HCEC 1CT (cell line): ENCODE results near the gene CTH.
A peak's percentile ranks its signal among the peaks of the same experiment; 100 is the strongest.
"Not testable (repeated sequence)": the region's sequence is repeated elsewhere in the genome, so short reads cannot be mapped to it uniquely, and the experiment has no call there.

Source experiments
- DNase-seq: peaks from one replicate; pipeline ENCODE4 v3.0.0-alpha.2; 2017

CTH gene

DNA sequence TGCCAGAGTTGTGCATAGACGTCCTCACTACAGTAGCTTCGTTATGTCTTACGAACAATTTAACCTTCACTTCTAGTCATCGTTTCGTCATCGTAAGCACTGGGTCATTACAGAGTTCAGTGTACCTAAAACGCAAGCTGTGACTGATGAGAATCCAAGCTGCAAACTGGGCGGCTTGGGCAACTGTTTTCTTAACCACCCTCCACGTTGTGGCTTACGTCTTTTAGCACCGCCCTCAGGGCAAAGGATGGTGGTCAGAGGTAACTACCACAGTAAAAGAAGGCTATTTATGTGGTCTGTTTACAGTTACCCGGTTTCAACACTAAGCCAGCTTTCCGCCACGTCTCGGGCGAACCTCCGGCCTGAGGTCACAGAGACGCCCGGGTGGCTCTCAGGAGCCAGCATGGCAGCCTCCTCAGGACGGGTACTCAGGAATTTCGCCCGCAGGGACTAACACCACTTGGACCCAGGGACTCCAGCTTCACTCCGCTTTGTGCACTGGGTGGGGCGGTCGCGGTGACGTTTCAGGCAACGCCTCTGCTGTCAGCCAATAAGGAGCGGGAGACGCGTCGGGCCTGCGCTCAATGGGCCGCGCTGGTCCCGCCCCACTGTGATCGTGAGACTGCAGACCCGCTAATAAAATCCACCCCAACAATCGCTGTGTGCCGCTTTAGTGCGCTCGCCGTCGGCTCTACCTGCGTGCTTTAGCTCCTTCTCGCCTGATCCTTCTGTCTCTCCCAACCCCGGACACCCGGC lies at the start of gene CTH:
Gene CTH (plus strand): TSS at position 665 of the 756 bp plus-strand sequence. CDS start 148 bp downstream, outside the sequence.
- DNase-seq = peak; percentile 98

DNA sequence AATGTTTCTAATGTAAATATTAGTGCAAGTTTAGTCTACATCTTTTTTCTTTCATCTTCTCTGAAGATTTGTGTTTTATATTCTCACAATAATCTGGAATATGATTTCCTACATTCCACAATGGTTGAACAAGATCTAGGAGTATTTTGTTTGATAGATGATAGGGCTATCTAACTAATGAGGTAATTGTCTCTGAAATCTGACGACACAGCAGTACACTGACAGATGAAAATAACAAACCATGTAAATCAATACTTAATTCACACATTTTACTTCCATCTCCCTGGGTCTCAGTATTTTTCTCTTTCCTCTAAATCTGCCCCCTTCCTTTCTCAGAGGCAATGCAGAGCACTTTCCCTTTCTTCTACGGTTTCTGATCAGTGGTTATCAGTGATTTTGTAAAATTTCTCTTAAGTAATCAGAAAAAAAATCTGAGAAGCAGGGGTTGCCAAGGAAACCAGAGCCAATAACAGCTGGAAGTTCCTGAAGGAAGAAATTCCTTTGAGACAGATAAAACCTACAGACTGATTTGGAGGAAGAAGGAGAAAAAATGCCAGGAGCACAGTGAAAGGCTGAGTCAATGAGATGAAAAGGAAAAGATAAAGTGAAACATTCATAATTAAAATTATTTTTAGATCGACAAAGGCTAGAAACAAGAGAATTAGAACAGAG lies 49.2 kb upstream of the CTH start:
- DNase-seq = no peak

DNA sequence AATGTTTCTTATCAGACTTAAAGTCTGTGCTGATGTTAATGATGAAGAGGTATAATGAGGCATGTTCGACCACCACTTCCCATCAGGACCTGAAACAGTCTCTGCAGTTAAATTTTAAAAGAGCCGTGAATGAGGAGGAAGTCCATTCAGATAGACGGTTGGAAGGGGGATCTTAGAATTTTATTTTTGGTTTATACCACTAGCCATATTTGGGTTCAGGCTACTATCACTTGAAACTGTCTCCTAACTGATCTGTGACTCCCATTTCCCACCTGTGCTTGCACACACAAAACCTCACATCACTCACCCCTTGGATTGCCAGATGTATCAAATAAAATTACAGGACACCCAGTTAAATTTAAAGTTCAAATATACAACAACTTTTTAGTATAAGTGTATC lies 46.6 kb upstream of the CTH start:
- no peak for DNase-seq

DNA sequence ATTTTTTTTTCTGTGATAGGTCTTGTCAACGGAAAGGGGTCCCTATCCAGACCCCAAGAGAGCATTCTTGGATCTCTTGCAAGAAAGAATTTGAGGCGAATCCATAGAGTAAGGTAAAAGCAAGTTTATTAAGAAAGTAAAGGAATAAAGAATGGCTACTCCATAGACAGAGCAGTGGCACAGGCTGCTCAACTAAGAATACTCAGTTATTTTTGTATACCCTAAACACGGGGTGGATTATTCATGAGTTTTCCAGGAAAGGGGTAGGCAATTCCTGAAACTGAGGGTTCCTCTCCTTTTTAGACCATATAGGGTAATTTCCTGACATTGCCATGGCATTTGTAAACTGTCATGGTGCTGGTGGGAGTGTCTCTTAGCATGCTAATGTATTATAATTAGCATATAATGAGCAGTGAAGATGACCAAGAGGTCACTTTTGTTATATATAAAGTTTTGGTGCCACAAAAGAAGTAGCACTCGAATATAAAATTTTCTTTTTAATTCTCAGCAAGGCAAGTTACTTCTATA lies 44.6 kb upstream of the CTH start:
- DNase-seq = not testable (repeated sequence)

DNA sequence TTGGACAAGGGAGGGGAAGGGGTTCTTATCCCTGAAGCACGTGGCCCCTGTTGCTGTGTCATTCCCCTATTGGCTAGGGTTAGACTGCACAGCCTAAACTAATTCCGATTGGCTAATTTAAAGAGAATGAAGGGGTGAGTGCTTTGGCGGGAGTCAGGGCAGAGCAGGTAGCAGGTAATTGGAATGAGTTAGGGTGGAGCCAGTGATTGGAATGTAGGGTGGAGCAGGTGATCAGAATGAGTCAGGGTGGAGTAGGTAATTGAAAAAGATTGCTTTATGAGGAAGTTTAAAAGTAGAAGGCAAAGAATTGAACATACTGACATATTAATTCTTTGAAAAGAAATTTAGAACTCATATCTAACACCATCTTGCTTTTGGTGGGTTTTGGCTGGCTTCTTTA lies 44.1 kb upstream of the CTH start:
- not testable (repeated sequence) for DNase-seq

DNA sequence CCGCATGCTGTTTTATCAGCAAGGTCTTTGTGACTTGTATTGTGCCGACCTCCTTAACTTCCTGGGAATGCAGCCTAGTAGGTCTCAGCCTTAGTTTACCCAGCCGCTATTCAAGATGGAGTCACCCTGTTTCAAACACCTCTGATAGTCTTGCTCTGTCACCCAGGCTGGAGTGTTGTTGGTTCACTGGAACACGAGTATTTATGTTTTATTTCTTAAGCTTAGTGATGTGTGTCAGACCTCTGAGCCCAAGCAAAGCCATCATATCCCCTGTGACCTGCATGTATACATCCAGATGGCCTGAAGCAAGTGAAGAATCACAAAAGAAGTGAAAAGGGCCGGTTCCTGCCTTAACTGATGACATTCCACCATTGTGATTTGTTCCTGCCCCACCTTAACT lies 43.7 kb upstream of the CTH start:
- DNase-seq = not testable (repeated sequence)

DNA sequence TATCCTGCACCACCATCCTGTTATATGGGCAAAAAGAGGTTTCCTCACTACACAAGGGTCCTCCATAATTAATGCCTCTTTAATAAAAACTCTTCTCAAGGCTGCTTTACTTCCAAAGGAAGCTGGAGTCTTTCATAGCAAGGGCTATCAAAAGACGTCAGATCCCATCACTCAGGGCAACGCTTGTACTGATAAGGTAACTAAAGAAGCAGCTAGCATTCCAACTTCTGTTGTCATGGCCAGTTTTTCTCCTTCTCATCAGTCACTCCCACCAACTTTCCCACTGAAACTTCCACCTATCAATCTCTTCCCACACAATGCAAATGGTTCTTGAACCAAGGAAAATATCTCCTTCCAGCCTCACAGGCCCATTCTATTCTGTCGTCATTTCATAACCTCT lies 39.5 kb upstream of the CTH start:
- DNase-seq = not testable (repeated sequence)

DNA sequence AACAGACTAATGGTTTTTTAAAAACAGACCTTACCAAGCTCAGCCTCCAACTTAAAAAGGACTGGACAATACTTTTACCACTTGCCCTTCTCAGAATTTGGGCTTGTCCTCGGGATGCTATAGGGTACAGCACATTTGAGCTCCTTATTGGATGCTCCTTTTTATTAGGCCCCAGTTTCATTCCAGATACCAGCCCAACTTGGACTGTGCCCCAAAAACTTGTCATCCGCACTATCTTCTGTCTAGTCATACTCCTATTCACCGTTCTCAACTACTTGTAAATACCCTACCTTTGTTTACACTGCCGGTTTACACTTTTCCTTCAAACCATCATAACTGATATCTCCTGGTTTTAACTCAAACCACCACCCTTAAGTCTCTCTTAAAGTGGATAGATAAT lies 38.6 kb upstream of the CTH start:
- no peak for DNase-seq

DNA sequence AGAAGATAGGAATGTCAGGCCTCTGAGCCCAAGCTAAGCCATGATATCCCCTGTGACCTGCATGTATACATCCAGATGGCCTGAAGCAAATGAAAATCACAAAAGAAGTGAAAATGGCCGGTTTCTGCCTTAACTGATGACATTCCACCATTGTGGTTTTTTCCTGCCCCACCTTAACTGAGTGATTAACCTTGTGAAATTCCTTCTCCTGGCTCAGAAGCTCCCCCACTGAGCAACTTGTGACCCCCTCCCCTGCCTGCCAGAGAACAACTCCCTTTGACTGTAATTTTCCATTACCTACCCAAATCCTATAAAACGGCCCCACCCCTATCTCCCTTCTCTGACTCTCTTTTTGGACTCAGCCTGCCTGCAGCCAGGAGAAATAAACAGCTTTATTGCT lies 37.5 kb upstream of the CTH start:
- not testable (repeated sequence) for DNase-seq

DNA sequence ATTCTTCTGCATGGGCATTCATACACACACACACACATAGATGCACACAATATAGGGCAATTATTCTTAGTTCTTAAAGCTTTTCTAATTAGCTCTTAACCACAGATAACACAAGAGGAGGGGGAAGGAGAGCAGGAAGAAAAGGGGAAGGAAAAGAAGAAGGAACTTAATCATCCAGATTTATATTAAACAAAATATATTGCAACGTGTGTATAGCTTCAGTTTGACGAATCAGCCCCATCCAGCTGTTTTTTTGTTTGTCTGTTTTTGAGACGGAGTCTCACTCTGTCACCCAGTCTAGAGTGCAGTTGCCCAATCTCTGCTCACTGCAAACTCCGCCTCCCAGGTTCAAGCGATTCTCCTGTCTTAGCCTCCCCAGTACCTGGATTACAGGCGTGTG lies 34.9 kb upstream of the CTH start:
- DNase-seq = no peak

DNA sequence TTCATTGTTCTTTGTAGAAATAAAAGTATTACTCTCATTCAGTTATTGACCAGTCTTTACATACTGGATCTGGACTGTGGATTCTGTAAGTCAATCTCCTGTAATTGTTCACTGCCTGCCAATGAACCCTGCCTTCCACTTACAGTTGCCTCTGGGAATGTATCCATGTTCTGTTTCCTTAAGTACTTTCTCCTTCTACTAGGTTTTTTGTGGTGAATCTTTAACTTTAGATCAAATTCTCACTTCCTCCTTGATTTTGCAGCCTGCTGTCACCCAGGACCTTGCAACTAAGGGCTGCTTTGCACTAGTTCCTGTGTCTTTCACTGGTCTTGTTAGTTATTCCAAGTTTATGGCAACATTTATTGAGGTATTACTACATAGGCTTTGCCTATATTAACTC lies 28.4 kb upstream of the CTH start:
- DNase-seq = no peak

DNA sequence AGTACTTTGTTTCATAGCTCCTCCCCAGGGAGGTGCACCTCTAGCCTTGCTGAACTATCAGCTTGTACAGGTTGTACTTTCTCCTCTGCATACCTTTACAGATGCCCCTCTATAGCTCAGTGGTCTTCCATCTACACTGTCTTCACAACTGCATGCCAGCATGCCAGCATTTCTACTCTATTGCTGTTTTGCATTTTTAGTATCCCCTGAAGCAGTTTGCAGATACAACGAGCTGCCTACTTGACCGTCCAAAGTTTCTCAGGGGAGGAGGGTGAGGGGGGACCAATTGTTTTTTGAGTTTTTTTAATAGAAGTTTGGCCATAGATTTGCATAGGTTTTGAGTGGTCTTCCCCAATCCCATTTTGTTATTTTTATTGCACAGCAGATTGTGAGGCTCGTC lies 27.6 kb upstream of the CTH start:
- DNase-seq = no peak

DNA sequence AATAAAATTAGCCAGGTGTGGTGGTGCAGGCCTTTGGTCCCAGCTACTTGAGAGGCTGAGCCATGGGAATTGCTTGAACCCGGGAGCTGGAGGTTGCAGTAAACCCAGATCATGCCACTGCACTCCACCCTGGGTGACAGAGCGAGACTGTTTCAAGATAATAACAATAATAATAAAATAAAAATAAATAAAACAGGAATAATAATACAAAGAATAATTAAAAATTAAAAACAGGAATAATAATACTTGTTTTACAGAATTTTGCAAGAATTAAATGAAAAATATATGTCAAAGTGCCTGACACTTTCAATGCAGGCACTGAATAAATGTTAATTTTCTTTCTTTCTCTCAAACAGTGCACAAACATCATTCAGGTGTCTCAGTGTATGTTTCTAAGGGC lies 26.5 kb upstream of the CTH start:
- DNase-seq = no peak

DNA sequence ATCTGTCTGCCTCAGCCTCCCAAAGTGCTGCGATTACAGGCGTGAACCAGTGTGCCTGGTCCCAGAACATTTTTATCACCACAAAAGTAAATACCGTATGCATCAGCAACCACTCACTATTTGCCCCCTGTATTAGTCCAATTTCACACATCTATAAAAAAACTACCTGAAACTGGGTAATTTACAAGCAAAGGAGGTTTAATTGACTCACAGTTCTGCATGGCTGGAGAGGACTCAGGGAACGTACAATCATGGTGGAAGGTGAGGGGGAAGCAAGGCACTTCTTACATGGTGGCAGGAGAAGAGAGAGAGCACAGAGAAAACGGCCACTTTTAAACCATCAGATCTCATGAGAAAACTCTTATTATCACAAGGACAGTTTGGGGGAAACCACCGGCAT lies 25.6 kb upstream of the CTH start:
- DNase-seq = no peak

DNA sequence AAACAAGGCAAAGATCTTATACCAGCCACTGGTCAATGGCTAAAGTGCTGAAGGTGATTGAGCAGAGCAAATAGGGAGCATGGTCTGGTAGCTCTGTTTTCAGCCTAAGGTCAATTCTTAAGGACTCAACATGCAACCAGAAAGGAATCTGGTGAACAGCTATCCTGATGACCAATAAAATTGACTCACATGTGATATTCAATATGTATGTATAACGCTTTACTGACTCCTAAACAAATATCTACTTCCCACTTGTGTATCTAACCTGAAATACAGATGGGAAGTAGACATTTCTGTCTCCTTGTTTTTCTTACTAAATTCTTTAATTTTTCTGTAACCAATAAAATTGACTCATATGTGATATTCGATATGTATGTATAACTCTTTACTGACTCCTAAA lies 24.9 kb upstream of the CTH start:
- DNase-seq = no peak

DNA sequence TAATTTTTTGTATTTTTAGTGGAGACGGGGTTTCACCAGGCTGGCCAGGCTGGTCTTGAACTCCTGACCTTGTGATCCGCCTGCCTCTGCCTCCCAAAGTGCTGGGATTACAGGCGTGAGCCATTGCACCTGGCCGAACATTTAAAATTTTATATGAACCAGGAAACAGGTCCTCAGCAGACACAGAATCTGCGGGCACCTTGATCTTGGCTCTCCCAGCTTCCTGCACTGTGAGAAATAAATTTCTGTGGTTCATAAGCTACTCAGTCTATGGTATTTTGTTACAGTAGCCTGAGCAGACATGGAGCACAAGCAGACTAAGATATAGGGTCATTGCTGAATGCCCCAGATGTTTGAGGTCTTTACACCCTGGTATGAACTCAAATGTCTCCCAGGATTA lies 23.6 kb upstream of the CTH start:
- DNase-seq = no peak

DNA sequence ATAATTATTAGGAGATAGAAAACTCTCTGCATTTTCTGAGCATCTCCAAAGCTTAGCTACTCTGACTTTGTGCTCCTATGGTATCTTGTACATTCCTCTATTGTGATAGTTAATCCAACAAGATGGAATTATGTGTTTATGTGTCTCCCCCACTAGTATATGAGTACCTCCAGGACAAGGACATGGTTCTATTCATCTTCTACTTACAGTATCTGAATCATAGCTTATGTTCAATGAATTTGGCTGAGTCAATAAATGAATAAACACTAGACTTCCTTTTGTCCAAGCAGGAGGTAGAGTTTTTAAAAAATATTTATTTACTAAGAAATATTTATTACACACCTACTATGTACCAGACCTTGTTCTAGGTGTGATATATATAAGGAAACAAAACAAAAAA lies 18.4 kb upstream of the CTH start:
- no peak for DNase-seq

DNA sequence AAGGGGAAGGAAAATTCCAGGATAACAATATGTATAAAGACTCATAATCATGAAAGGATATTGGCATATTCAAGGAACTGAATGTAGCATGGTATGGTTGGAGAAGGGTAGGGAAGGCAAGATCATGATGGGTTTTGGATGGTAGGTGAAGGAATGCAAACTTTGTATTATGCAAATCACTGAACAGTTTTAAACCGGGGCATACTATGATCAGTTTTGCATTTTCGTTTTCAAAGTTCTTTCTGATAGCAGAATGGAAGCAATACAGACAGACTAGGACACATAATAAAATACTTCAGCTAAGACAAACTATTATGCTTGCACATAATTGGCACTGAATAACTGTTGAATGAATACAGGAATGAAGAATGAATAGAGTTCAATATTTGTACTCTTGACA lies 14.5 kb upstream of the CTH start:
- DNase-seq = no peak

DNA sequence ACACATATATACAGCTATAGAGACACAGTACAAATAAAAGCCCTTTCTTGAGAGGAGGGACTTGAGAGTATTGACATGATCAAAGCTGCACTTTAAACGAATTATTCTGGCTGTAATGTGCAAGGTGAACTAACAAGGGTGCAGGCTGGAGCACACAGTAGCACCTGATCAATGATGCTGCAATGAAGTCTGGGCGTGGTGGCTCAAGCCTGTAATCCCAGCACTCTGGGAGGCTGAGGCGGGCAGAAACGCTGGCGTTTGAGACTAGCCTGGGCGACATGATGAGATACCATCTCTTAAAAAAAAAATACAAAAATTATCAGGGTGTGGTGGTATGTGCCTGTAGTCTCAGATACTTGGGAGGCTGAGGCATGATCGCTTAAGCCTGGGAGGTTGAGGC lies 14.1 kb upstream of the CTH start:
- DNase-seq = no peak

DNA sequence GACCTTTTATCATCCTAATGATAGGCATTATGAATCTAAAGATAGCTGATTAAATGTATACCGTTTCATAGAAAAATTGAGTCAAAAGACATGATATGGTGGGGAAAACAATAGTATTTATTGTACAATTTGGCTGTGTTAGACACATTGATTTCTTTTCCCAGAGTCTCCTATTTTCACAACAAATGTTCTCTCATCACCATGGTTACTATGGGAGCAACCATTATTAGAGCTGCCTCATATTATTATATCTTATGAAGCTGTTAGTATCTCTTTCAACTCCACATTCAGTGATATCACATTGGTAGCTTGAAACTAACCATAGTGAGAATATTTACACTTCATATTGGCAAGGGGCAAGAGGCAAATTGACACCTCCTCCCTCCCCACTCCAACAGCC lies 10.7 kb upstream of the CTH start:
- DNase-seq = no peak

DNA sequence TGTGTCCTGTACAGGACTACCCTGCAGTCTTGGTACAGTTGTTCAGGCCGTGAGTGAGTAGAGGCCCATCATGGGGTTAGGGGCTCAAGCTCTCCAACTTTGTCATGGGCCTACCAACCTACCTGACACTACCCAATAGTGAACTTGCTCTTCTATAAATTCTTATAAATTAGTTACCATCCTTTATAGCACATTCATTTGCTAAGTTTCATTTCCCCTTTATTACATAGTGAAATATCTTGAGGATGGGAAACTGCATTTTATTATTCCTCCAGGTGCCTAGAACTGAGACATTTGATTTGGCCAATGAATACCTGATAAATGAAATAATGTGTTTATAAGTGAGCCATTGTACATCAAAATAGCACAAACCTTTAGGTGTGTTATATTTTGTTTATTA lies 9.1 kb upstream of the CTH start:
- no peak for DNase-seq

DNA sequence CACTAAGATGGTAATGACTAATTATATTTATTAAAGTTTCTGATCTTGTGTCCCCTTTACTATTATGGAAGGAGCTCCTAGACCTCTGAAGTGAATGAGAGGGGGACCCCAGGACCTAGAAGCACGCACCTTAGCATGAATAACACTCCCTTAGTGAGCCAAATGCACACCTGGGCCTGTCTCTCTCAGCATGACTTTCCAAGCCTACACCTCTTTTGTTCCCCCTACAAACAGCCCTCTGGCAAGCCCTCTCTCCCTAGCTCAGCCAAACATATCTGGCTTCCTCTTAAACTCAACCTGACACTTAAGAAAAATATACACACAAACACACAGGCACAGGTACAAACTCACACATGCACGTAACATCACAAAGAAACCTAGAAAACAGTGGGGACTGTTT lies 7.3 kb upstream of the CTH start:
- no peak for DNase-seq

DNA sequence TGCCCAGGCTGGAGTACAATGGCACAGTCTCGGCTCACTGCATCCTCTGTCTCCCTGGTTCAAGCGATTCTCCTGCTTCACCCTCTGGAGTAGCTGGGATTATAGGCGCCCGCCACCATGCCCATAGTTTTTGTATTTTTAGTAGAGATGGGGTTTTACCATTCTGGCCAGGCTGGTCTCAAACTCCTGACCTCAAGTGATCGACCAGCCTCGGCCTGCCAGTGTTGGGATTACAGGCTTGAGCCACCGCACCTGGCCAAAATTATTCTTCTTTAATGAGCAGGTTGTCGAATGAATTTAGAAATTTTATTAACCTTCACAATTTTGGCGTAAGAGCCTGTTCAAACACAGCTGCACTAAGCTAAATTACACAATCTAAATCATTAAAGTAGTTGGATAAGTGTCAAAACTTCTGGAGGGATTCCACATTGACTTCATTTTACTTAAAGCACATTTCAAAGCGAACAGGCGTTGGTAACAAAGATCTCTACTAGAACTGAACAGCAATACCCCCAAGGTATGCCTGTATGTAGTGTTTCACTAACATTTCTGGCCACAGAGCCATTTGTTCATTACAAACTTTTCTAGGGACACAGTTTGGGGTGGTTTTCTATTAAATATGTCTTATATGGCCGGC lies 5.2 kb upstream of the CTH start:
- DNase-seq = no peak

DNA sequence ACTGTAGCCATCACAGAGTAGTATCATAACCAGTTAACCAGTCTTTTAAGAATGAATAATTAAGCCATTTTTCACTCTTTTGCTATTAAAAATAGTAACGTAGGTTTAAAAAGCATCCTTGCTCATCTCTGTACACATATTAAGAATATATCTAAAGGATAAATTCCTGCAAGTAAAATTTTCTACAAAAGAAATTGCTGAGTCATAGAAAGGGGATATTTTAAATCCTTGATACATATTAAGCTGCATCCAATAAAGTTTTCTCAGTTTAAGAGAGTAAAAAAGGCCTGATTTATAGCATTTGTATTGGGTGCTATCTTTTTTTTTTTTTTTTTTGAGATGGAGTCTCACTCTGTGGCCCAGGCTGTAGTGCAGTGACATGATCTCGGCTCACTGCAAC lies 1.9 kb upstream of the CTH start:
- DNase-seq = no peak
